Suppressor macrophage treated with lipopolysaccharide for 4 hours (primary cell): ENCODE results near the gene LXN.

Source experiments
- DNase-seq: peaks from one replicate; pipeline ENCODE4 v3.0.0-alpha.2; 2020

Gene LXN

GRCh38 chr3:158668506-158668905 lies 3.9 kb downstream of the LXN start:
- DNase-seq, result no peak

GRCh38 chr3:158666416-158666815 lies 6.0 kb downstream of the LXN start:
- no peak for DNase-seq

DNA sequence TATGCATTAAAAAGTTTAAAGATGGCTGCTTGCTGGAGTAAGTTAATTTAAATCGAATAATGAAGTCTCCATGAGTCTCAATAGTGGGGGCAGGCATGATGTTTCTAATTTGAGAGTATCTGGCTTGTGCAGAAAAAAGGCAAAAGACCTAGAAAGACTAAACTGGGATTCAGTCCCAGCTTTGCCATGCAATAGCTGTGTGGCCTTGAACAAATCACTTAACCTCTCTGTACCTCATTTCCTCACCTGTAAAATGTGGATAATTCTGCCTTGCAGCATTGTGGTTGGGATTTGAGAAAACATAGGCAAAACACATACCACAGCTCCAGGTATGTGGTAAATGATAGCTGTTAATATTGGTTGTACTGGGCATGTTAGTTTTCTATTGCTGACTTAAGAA lies 8.6 kb downstream of the LXN start:
- DNase-seq, result no peak

GRCh38 chr3:158663246-158663645 lies 9.2 kb downstream of the LXN start:
- DNase-seq, result peak; percentile 47

DNA sequence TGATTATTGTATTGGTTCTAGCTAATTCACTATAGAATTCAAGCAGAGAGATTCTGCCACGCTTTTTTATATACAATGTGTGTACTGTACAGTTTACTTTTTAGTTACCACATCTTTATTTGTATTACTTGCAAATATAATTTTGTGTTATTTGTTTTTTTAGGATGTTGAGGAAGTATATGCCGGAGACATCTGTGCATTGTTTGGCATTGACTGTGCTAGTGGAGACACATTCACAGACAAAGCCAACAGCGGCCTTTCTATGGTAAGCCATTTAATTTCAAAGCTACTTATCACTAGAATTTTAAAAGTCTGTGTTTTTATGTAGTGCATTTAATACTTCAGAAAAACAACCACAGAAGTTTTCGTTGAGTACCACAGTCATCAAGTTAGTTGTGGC lies 11.7 kb downstream of the LXN start:
- DNase-seq, result no peak

DNA sequence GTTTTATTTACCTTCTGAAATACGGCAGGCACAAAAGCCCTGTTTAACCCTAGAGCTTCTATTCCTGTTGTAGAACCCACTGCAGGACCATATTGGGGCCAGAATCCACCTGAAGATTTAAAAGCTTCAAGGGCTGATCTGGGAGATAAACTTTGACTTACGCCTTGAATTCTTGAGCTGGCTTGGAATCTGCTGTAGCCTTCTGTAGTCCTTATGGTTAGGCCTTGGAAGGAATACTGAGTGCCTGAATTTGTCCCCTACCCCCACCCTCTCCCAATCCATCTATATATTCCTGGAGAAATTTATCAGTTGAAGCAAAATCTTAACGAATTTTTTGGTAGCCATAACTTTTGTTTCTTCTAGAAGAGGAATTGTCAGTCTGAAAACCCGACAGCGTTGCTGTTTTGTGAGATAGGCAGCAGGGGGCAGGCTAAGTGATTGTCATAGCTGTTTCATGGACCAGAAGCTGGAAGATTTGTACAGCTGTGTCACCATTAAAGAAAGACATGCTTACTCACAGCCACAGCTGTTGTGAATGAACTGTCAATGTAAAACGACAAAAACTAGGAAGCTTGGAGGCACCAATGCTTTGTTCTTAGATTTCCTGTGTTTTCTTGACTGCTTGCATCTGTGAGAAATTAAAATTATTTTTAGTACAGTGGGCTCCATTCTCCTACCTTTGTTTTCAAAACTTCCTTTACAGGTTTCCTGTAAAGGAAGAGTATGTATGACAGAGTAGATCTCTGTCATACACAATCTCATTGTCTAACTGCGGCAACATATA lies 12.8 kb downstream of the LXN start:
- DNase-seq, result peak; percentile 76

GRCh38 chr3:158658889-158659288 lies 13.6 kb downstream of the LXN start:
- DNase-seq, result no peak

- DNase-seq, result no peak
These were observed 20.0 kb downstream of the LXN start for GRCh38 chr3:158652463-158652862.

DNA sequence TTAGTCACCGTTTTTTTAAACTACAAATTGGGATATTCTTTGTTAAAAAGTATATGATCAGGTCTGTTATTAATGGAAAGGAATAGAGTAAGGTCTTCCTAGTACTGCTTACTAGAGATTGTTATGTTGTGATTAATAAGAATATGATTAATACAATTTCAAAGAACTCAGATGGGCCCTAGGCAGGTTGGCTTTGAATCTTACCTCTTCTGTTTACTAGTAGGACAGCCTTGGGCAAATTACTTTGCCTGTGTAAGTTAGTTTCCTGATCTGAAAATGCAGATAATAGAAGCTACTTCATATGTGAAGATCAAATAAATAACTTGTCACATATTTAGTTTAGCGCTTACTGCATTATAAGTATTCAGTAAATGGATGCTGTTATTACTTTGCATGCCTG lies 21.3 kb downstream of the LXN start:
- no peak for DNase-seq

DNA sequence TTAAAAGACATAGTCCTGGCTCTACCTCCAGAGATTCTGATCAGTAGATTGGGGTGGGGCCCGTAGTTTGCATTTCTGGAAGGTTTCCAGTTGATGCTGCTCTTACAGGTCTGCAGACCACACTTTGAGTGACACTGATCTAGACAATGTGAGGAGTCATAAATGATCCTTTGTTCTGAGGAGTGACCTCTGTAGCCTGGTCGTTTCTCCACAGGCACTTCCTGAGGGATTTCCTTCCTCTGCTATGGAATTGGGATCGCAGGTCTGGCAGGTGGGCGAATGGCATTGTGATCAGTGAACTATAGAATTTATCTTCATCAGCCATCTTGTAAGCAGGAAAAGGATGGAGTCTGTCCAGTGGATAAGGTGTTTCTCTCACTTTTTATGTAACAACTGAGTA lies 22.7 kb downstream of the LXN start:
- no peak for DNase-seq

GRCh38 chr3:158644345-158644908 lies 28.0 kb downstream of the LXN start, which contains the start of gene GFM1:
TSS of gene GFM1 (plus strand) at chr3:158644527. CDS start at chr3:158644635, 108 bp downstream.
- DNase-seq, result peak; percentile 97

- peak; percentile 7 for DNase-seq
These were observed 29.8 kb downstream of the LXN start for GRCh38 chr3:158642474-158643210.

DNA sequence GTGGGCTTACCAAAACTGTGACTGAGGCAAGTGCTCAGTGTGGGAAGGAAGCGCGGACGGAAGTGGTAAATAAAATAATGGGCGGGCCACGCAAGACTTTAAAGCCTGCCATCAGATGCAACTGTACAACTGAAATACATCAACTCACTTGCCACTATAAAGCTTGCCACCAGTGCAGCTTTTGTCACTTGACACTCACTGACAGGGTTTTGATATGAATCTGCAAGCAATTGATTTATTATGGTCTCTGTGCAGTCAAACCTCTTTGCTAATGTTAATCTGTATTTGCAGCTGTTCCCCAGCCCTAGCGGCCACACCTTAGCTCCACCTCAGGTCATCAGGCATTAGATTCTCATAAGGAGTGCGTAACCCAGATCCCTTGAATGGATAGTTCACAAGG lies 30.4 kb downstream of the LXN start:
- no peak for DNase-seq

DNA sequence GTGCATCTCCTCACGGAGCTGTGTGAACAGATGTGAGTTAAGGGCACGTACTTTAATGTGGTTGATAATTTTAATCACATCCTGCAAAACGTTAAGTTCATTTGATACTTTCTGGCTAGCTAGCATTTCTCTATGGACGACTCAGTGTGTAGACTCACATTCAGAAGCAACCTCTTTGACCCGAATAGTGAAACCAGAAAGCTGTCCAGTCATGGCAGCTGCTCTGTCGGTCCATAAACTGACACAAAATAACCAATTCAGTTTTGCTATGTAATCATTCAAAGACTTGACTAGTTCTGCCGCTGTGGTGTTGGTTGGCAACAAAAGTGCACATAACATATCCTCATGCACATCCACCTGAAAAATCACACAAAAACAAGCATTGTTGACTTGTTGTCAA lies 31.8 kb downstream of the LXN start:
- DNase-seq, result no peak

DNA sequence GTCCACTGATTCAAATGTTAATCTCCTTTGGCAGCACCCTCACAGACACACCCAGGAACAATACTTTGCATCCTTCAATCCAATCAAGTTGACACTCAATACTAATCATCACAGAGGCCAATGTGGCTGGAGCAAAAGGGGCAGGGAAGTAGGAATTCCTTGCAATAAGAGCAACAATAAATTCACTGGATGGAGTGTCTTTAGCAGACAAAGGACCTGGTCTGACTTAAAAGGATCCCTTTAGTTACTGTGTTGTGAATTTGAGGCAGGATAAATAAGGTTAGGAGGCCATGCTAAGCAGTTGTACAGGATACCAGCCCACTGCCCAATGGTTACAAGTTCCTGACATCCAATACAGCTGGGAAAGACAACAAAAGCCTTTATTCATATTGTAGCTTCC lies 40.5 kb downstream of the LXN start:
- no peak for DNase-seq

GRCh38 chr3:158625881-158626280 lies 46.6 kb downstream of the LXN start:
- no peak for DNase-seq

GRCh38 chr3:158617982-158618875 lies 54.2 kb downstream of the LXN start:
- no peak for DNase-seq
